RCC 7860 (cell line): ENCODE measurements around the gene RPS4Y1.
A peak's percentile ranks its signal among the peaks of the same experiment; 100 is the strongest.
"Not testable (repeated sequence)": the region's sequence is repeated elsewhere in the genome, so short reads cannot be mapped to it uniquely, and the experiment has no call there.

ENCODE experiments used
- DNase-seq: peaks from one replicate; pipeline ENCODE4 v3.0.0-alpha.2; 2015; ENCODE audit warnings: low spot score
- FAIRE-seq: peaks from 2 replicates; lab custom pipeline; 2012; peaks lifted over from hg19 to GRCh38; lab: Jason Lieb, UNC

Gene RPS4Y1

GRCh38 chrY:2872234-2872633, 30.8 kb downstream of the RPS4Y1 start:
- not testable (repeated sequence) for FAIRE-seq

GRCh38 chrY:2874211-2874610, 32.8 kb downstream of the RPS4Y1 start:
- FAIRE-seq = no peak
- no peak for DNase-seq

More at GRCh38 chrY:2872234-2872633, 30.8 kb downstream of the RPS4Y1 start:
- not testable (repeated sequence) for DNase-seq

GRCh38 chrY:2883561-2883960, 42.2 kb downstream of the RPS4Y1 start:
- no peak for FAIRE-seq
- DNase-seq = no peak

GRCh38 chrY:2885880-2886279, 44.5 kb downstream of the RPS4Y1 start:
- DNase-seq (no peak), FAIRE-seq (no peak)

- DNase-seq (peak; percentile 9), FAIRE-seq (no peak)
Observed at GRCh38 chrY:2887386-2887785, 46.0 kb downstream of the RPS4Y1 start.

- no peak for FAIRE-seq
- peak; percentile 39 for DNase-seq
Observed at GRCh38 chrY:2887955-2888354, 46.6 kb downstream of the RPS4Y1 start.

- DNase-seq (no peak), FAIRE-seq (peak; percentile 40)
Observed at GRCh38 chrY:2893471-2893870, 52.1 kb downstream of the RPS4Y1 start.

- no peak for DNase-seq
- FAIRE-seq = no peak
Observed at GRCh38 chrY:2896050-2896449, 54.6 kb downstream of the RPS4Y1 start.

- FAIRE-seq (no peak), DNase-seq (no peak)
Observed at GRCh38 chrY:2907356-2907755, 66.0 kb downstream of the RPS4Y1 start.

GRCh38 chrY:2913066-2913815, 71.8 kb downstream of the RPS4Y1 start:
- FAIRE-seq (peak; percentile 68), DNase-seq (peak; percentile 10)
